Neural cell (in vitro differentiated cells): ENCODE results near the gene FAT2.

Experiments
- CTCF ChIP-seq: fragments of 450-650 bp; IDR thresholded peaks from 2 replicates; pipeline ENCODE4 v1.5.1; 2014; ENCODE audit warnings: antibody characterized with exemption, mild to moderate bottlenecking, moderate library complexity; ENCODE audit not compliant: poor library complexity, severe bottlenecking
- POLR2AphosphoS5 ChIP-seq: IDR thresholded peaks from 2 replicates; pipeline ENCODE4 v1.6.1; 2012
- TAF1 ChIP-seq: IDR thresholded peaks from 2 replicates; pipeline ENCODE4 v1.6.1; 2012; ENCODE audit warnings: low read depth

- TF ChIP-seq CTCF: no peak
- no peak for TF ChIP-seq TAF1
- no peak for TF ChIP-seq POLR2AphosphoS5
These were observed 7.9 kb upstream of the FAT2 start for GRCh38 chr5:151598984-151599383.
